Activated gamma-delta T cell treated with Interleukin-2 at 50 U/mL for 16 hours (primary cell): ENCODE measurements around the gene PTPN22.
"Not testable (repeated sequence)": the region's sequence is repeated elsewhere in the genome, so short reads cannot be mapped to it uniquely, and the experiment has no call there.

Source experiments
- DNase-seq: peaks from one replicate; pipeline ENCODE4 v3.0.0-alpha.2; 2020

Gene PTPN22

DNA sequence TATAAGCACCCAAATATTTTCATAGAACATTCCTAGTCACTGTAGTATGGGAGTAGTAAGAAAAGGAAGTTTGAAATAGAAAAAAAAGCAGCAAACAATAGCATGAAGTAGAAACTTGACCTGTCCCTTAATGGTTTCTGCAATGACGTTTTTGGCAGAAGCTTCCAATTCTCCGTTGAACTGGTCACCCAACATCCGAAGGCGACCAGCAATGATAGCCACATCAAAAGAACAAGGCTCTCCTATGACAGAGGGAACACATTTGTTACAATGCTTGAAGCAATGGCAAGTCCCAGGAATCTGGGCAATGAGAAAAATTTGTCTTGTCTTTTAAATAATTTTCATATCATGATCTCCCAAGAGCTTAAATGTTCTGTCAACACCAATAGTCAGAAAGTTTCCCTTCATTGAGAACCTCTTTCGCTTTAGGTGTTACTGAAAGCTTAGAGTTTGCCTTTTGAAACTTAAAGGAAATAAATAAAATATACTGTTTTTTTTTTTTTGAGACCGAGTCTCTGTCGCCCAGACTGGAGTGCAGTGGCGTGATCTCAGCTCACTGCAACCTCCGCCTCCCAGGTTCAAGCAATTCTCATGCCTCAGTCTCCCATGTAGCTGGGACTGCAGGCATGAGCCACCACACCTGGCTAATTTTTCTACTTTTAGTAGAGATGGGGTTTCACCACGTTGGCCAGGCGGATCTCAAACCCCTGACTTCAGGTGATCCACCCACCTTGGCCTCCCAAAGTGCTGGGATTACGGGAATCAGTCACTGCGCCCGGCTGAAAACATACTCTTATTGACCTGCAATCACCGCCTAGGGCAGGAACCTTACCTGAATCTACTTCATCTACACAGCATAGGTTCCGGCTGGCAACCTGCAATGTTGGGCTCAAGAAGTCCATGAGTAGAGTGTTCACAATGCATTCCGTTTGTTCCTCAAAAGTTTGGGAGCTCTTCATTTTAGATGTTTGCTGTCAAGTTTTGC lies 15.2 kb upstream of the PTPN22 start:
- no peak for DNase-seq

GRCh38 chr1:113881661-113882060 lies 10.1 kb upstream of the PTPN22 start:
- no peak for DNase-seq

GRCh38 chr1:113879739-113880038 lies 8.2 kb upstream of the PTPN22 start:
- no peak for DNase-seq

DNA sequence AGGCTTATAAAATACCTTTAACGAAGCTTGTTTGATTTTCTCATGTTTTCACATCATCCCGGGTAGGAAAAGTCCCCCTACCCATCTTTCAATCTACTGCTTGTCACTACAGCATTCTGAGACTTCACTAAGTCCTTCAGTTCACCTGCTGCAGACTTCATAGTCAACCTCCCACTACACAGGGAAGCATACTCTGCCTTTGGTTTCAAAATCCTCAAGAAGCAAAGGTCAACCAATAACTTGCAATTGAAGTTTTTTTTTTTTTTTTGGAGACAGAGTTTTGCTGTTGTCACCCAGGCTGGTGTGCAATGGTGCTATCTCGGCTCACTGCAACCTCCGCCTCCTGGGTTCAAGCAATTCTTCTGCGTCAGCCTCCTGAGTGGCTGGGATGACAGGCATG lies 4.7 kb upstream of the PTPN22 start:
- no peak for DNase-seq

DNA sequence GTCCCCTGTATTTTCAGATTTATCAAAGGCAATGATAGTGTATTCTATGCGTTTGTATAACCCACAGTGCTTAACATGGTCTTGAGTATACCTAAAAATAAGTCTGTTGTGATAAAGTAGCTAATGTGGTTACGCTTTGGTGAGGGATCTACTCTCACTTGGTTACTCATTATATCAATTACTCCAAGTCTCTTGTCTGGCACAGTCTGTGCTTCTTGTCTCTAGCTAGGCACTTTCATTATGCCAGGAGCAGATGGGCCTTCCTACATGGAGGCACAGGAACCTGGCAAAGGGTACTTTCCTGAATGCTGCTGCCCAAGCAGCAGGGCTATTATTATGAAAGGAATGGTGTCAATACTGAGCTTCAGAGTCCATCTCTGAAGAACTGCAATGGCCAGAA lies 4.2 kb upstream of the PTPN22 start:
- DNase-seq = no peak

DNA sequence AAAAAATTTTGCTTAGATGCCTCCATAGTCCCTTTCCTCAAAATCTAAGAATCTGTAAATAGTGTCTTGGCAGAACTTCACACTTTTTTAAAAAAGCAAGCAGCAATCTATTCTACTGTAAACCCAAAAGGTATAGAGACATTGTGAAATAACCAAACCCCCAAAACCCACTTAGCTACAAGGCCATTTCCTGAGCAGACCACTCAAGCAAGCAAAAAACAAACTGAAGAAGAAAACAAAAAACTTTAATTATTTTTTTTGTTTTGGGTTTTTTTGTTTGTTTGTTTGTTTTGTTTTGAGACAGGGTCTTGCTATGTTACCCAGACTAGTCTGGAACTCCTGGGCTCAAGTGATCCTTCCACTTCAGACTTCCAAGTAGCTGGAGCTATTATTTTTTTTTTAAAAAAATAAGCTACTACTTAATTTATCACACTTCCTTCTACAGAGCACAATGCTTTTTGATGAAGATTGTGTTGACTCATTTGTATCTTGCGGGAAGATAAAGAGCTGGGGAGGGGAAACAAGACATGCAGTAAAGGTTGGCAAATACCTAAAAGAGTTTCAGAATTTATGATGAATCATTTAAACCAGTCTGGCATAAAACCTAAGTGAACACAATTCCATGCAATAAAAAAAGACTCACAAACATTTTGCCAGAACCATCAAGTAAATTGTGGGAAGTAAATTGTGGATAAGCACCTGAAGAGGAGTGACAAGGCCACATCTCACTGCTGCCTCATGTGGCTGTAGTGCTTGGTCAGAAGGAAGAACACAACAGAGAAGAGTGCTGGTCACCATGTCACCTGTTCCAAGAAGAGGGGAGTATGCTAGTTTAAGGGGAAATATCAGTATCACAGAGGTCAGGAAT lies 2.7 kb upstream of the PTPN22 start:
- peak; percentile 9 for DNase-seq

DNA sequence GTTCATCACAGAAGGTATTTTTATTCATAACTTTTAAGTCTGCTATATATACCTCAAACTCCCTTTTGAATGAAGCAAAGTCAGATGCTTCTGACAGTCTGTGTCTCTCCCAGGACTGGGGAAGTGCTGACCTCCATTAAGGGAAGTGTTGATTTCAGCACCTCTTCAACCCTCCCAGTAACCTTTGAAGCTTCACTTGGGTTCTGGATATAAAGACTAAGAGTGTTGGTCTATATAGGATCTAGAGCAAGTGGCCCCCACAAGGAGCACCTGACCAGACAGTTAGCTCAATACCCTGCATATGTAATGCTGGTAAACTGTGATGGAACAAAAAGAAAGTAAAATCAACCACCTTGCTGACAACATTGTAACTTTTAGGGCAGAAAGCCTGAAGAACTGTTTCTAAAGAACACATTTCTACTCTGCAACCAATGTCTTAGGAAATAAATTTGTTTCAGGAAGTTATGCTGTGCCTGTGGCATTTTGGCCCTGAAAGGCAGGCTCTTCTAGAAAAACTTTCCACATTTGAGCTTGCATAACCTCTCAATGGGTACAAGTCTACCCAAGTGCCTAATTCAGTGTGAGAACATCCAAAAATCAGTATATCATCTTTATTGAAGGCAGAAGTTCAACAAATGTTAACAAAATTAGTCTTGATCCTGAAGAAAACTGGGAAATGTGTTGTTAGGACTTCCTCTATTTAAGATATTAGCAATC lies 865 bp upstream of the PTPN22 start:
- no peak for DNase-seq

- no peak for DNase-seq
Measured at GRCh38 chr1:113870778-113871177, 734 bp downstream of the PTPN22 start.

- DNase-seq = no peak
Measured at GRCh38 chr1:113868387-113869083, 3.0 kb downstream of the PTPN22 start.

DNA sequence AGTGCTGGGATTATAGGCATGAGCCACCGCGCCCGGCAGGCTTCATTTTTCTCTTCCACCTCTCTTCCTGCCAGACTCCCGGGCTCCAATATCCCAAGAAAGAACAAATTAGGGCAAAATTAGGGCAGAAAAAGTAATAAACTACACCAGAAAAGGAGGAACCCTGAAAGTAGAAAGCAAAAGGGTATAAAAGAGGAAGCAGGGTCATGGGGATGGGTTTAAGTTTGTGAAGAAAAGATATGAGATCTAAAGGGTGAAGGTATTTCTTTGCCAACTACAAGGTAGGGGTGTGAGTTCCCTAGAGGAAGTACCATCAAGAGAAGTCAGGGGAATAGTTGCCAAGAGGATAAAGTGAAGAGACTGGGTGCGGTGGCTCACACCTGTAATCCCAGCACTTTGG lies 9.9 kb downstream of the PTPN22 start:
- DNase-seq = no peak

DNA sequence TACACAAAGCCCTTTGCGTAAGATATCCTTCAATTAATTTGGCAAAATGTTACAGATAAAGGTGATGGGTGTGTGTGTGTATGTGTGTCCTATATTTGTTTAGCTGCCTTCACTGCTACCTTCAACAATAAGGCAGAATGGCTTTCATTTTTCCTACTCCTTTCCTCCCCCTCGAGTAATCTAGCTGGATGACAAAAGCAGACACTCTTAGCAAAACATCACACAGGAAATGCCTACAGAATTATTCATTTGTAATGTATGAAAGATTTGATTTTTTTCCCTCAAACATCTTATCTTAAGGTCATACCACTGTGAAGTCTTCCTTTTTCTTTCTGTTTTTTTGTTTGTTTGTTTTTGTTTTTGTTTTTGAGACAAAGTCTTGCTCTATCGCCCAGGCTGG lies 10.6 kb downstream of the PTPN22 start:
- no peak for DNase-seq

DNA sequence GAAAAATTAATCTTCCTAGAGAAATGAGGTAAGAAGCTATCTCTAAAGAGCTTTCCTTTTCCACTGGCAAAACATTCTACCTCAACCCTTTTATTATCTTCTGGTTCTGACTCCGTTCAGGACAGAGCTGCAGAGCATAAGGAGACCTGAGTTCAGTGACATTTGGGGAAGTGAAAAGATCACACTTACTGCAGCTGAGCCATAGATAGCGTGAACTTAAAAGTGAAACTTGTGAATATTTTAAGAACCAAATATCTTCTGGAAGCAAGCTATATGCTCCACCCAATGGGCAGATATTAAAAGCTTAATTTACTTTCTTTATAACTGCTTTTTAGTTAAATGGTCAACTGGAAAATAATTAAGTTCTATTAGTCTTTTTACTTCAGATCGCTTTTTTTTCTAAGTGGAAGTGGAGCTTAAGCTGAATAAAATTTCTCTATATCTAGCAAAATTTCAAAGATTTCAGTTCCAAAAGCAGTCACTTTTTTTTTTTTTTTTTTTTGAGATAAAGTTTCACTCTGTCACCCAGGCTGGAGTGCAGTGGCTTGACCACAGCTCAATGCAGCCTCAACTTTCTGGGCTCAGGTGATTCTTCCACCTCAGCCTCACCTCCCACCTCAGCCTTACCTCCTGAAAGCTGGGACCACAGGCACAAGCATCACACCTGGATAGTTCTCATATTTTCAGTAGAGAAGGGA lies 11.9 kb downstream of the PTPN22 start:
- DNase-seq = no peak

GRCh38 chr1:113858982-113859381 lies 12.5 kb downstream of the PTPN22 start:
- DNase-seq = no peak

DNA sequence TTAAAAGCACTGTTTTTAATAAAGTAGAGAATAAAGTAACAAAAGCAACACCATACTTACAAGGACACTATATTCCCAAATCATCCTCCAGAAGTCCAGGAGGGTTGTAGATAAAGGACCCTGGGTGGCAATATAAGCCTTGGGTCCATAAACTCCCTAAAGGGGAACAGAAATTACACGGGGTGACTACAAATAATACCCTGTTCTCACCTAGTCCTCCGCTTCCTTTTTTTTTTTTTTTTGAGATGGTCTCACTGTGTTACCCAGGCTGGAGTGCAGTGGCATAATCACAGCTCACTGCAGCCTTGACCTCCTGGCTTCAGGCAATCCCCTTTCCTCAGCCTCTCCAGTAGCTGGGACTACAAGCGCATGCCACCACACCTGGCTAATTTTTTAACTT lies 13.1 kb downstream of the PTPN22 start:
- DNase-seq = no peak

DNA sequence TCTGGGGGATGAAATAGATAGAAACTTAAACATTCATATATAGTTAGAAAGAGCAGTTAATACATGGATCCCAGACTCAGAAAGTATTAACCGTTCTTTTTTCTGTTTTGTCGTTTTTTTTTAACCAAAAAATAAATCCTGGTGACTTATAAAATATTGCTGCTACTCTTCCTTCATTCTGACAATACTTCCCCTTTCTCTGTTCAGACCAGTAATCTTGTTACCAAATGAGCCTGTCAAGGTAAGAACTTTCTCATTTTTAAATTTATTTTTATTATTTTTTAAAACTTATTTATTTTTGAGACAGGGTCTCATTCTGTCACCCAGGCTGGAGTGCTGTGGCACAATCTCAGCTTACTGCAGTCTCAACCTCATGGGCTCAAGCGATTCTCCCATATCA lies 13.7 kb downstream of the PTPN22 start:
- DNase-seq = no peak

GRCh38 chr1:113856401-113856790 lies 15.1 kb downstream of the PTPN22 start:
- no peak for DNase-seq

GRCh38 chr1:113855630-113856400 lies 15.7 kb downstream of the PTPN22 start:
- DNase-seq = no peak

DNA sequence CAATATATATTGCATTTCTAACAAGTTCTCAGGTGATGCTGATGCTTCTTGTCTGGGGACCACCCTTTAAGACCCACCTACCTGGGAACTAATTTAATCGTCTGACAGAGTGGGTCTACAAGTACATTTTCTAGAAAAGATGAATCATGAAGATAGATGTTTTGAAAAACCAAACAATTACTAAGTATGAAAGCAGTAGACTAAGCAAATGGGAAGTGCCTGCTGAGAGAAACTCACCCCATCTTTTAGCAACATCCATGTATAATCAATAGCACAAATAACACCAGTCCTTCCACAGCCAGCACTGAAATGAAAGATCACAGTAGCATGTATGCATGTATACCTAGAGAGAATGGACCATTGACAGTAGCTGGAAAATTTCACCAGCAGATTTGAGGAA lies 17.3 kb downstream of the PTPN22 start:
- DNase-seq = no peak

GRCh38 chr1:113852694-113853093 lies 18.8 kb downstream of the PTPN22 start:
- not testable (repeated sequence) for DNase-seq

DNA sequence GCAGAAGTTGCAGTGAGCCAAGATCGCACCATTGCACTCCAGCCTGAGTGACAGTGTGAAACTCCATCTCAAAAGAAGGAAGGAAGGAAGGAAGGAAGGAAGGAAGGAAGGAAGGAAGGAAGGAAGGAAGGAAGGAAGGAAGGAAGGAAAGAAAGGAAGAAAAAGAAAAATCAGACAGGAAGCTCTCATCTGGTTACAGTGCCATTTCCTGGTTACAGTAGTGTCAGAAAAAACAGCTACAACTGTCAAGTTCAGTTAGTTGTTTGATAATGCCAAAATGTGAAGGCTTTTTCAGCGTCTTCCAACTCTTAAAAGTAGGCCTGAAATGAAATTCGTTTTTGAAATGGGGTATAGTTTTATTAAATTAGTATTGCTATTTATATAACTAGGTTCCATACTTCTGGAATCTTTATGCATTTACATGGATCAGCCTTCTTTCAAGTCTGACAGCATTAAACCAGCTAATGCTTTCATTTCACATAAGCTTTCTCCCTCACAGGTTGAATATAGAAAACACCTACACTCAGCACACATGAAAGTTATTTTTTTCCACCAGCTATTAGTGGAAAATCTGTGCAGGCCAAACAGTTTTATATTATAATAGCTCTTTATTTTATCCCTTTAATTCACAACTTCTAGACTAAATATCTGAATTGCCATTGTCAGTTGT lies 21.2 kb downstream of the PTPN22 start:
- DNase-seq = no peak

GRCh38 chr1:113849072-113849471 lies 22.4 kb downstream of the PTPN22 start:
- DNase-seq = no peak
